Mucosa of rectum (tissue), 2 donors: ENCODE data around the gene LDHAL6B.

ENCODE experiments used
- H3K27ac ChIP-seq, 2 donors: one replicate each; pipeline ENCODE4 v1.7.0; 2013; ENCODE audit warnings: inconsistent platforms in 2 of 2, low read depth in 2 of 2, low read length in 2 of 2
- H3K27me3 ChIP-seq, 2 donors: one replicate each; pipeline ENCODE4 v1.7.0; 2013; ENCODE audit warnings: low read length in 2 of 2; ENCODE audit not compliant: control insufficient read depth in 2 of 2, insufficient read depth in 2 of 2
- H3K36me3 ChIP-seq, 2 donors: one replicate each; pipeline ENCODE4 v1.7.0; 2013; ENCODE audit warnings: low read length in 2 of 2; ENCODE audit not compliant: control insufficient read depth in 2 of 2, insufficient read depth in 2 of 2
- H3K4me1 ChIP-seq, 2 donors: one replicate each; pipeline ENCODE4 v1.7.0; 2013; ENCODE audit warnings: low read length in 2 of 2, mild to moderate bottlenecking in 1 of 2; ENCODE audit not compliant: control insufficient read depth in 2 of 2, insufficient read depth in 2 of 2
- H3K4me3 ChIP-seq, 2 donors: one replicate each; pipeline ENCODE4 v1.7.0; 2013; ENCODE audit warnings: low read length in 2 of 2
- H3K9ac ChIP-seq, 2 donors: one replicate each; pipeline ENCODE4 v1.7.0; 2013; ENCODE audit warnings: low read length in 2 of 2, low read depth in 1 of 2, mild to moderate bottlenecking in 1 of 2
- H3K9me3 ChIP-seq, 2 donors: one replicate each; pipeline ENCODE4 v1.7.0; 2013; ENCODE audit warnings: low read length in 2 of 2; ENCODE audit not compliant: control insufficient read depth in 2 of 2
- donor health status: healthy.
- donor health status: Normal muscosa, but diverticular disease.

LDHAL6B gene

DNA sequence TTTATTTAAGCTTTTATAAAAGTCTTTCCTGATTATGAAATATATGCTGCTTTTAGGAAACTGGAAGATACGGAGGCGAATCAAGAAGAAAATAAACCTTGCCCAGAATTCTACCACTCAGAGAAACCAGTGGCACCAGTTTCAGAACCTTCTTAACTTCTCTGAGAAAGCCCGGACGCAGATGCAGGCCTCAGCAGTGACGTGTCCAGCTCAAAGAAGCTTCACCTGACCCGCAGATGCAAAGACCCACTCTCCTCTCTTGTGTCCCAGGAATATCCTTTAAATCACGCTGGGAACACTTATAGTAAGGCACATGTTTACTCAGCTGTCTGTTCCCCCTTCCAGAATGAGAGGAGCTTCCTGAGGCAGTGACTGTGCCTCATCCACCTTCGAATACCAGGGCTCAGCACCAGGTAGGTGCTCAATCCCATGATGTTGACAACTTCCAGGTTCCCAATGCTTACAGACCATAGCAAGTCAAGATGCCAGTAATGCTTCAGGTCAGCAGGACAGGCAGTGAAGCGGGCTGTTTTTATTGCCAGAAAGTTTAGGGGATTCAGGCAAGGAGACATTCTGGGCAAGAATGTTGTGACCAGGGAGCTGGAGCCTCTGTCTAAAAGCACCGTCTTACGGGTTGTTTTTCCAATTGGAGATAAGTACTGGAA is 39.9 kb upstream of the LDHAL6B start:
- Histone ChIP-seq H3K27ac (no peak overlapping the region), H3K27me3 (no peaks in the 10 kb centered on the region)

DNA sequence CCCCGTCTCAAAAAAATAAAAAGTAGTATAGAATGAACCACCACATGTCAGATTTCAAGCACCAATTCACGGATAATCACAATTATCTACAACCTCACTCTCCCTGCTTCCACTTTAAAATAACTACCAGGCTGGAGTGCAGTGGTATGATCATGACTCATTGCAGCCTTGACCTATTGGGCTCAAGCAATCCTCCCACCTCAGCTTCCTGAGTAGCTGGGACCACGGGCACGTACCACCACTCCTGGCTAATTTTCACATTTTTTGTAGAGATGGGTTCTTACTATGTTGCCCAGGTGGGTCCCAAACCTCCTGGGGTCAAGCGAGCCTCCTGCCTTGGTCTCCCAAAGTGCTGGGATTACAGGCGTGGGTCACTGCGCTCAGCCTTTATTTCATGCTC is 38.1 kb upstream of the LDHAL6B start:
- Histone ChIP-seq H3K4me3 (no peak overlapping the region), H3K27ac (no peak overlapping the region), H3K4me1 (peaks cover 0 to 6% of the 10 kb centered on the region in 2 donors), H3K36me3 (peaks cover 24 to 37% of the 10 kb centered on the region in 2 donors), H3K9me3 (no peaks in the 10 kb centered on the region), H3K27me3 (no peaks in the 10 kb centered on the region), H3K9ac (no peak overlapping the region)

More for the DNA sequence above, 39.9 kb upstream of the LDHAL6B start:
- no peak overlapping the region for H3K4me3 ChIP-seq
- H3K36me3 ChIP-seq, result peaks cover 20 to 43% of the 10 kb centered on the region in 2 donors
- no peak overlapping the region for H3K9ac ChIP-seq
- no peaks in the 10 kb centered on the region for H3K9me3 ChIP-seq
- peaks cover 0 to 6% of the 10 kb centered on the region in 2 donors for H3K4me1 ChIP-seq

DNA sequence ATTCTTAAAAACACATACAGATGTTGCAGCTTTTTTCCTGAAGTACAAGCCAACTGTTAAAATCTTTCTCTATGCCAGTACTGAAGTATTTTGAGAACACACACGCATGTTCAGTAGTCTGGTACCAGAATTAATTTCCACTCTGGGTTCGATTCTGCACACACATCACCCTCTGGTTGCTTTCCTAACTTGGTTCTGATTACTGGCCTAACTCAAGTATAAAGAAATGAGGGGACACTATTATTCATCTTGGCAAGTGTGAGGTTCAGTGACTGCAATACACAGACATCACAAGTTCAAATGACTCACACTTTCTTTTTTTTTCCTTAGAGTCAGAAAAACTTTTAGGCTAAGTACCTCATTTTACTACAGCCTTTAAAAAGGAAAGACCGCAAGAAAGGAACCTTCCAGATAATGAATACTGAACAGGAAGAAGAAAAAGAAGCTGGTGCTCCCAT is 37.4 kb upstream of the LDHAL6B start:
- H3K27ac ChIP-seq, result peak overlapping the region in 1 of 2 donors; percentile 53
- H3K9me3 ChIP-seq, result no peaks in the 10 kb centered on the region
- no peak overlapping the region for H3K9ac ChIP-seq
- no peak overlapping the region for H3K4me3 ChIP-seq
- H3K4me1 ChIP-seq, result peaks cover 0 to 6% of the 10 kb centered on the region in 2 donors
- H3K36me3 ChIP-seq, result peaks cover 24 to 44% of the 10 kb centered on the region in 2 donors
- H3K27me3 ChIP-seq, result no peaks in the 10 kb centered on the region

DNA sequence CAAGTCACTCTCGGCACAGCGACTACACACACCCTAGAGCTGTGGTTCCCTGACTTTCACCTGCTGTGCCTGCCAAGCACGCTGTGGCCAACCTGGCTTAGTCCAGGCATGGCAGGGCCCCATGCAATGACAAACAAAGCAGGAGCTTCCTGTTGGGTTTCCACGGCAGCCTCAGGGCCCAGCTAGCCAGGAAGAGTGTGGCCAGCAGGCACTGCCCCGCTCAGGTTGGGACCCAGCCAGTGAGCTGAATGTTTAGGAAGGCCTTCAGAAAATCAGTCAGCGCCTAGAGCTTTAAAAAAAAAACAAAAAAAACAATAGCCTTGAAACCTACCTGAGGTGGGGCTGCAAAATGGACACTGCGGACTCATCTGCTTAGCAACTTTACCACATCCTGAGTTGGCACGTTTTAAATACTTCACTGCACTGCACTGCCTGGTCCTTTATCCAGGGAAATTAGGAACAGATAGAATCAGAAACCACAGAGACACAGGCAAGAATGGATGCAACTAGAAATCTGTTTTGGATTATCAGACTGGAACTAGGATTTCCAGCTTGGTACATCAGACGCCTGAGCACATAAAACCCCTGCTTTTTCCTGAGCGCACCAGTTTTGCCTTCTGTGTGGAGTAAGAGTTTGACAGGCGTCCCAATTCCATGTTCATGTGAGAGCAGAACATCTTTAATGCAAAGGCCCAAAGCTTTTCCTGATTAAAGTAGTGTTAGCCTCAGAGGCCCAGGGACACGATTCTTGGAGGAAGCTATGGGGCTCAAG is 36.2 kb upstream of the LDHAL6B start:
- Histone ChIP-seq H3K9ac (no peak overlapping the region), H3K4me3 (no peak overlapping the region), H3K27me3 (no peaks in the 10 kb centered on the region), H3K27ac (peak overlapping the region in 1 of 2 donors; percentile 53), H3K4me1 (peaks cover 5 to 10% of the 10 kb centered on the region in 2 donors), H3K36me3 (peaks cover 18 to 39% of the 10 kb centered on the region in 2 donors), H3K9me3 (no peaks in the 10 kb centered on the region)

DNA sequence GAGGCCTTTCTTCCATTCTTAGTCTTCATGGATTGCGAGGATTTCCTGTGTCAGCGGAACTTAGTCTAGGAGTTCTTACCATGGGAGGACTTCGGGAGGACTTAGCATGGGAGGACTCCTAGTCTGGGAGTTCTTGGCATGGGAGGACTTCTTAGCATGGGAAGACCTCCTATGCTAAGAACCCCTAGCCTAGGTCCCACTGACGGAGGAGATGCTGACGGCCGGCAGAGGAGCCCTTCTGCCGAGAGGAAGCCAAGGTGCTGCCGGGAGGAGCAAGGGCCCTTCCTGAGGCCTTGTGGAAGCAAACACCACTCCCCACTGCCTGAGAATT is 35.6 kb upstream of the LDHAL6B start:
- no peak overlapping the region for H3K9ac ChIP-seq
- no peak overlapping the region for H3K4me3 ChIP-seq
- peaks cover 18 to 37% of the 10 kb centered on the region in 2 donors for H3K36me3 ChIP-seq
- no peaks in the 10 kb centered on the region for H3K9me3 ChIP-seq
- no peaks in the 10 kb centered on the region for H3K27me3 ChIP-seq
- peaks cover 7 to 10% of the 10 kb centered on the region in 2 donors for H3K4me1 ChIP-seq
- H3K27ac ChIP-seq, result no peak overlapping the region

DNA sequence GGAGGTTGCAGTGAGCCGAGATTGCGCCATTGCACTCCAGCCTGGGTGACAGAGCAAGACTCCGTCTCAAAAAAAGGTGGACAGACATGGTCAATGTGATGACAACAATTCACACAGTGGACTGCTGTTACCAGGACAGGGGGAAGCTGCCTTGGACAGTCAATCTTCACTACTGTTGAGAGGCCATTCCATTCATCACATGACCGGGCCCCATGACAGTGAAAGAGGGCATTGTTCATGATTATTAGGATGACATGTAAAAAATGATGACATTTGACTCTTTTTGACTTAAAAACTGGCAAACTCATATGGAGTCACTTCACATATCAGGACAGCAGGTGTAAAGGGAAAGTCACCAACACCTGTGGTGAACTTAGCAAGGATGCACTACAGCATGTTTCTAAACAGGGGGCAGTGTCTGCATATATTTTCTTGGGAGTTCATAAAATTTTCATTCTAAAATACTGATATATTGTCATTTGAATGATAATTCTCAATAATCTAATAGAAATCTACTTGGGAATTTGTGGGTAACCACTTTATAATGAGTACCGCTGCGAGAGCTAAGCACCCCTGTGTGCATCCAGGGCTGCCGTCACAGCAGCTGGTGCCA is 34.2 kb upstream of the LDHAL6B start:
- H3K27ac ChIP-seq, result no peak overlapping the region
- peaks cover 7 to 10% of the 10 kb centered on the region in 2 donors for H3K4me1 ChIP-seq
- no peaks in the 10 kb centered on the region for H3K27me3 ChIP-seq
- peaks cover 18 to 31% of the 10 kb centered on the region in 2 donors for H3K36me3 ChIP-seq
- no peak overlapping the region for H3K9ac ChIP-seq
- no peak overlapping the region for H3K4me3 ChIP-seq
- no peaks in the 10 kb centered on the region for H3K9me3 ChIP-seq

DNA sequence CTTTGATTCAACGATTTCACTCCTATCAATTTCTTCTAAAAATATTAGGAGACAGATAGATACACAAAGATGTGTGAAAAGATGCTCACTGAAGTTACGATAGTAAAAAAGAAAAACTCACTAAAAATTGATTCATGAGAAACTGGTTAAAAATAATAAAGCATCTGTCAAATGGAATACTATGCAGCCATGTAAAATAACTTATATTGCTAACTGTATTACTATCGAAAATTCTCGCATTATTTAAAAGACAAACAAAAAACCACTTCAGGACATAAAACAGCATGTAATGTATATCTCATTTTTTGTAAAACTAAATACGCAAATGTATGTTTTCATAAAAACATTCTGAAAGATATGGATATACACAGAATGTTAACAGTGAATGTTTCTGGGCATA is 33.4 kb upstream of the LDHAL6B start:
- Histone ChIP-seq H3K27ac (no peak overlapping the region), H3K36me3 (peaks cover 25 to 35% of the 10 kb centered on the region in 2 donors), H3K9ac (no peak overlapping the region), H3K4me3 (no peak overlapping the region), H3K9me3 (no peaks in the 10 kb centered on the region), H3K27me3 (no peaks in the 10 kb centered on the region), H3K4me1 (peaks cover 7 to 10% of the 10 kb centered on the region in 2 donors)

DNA sequence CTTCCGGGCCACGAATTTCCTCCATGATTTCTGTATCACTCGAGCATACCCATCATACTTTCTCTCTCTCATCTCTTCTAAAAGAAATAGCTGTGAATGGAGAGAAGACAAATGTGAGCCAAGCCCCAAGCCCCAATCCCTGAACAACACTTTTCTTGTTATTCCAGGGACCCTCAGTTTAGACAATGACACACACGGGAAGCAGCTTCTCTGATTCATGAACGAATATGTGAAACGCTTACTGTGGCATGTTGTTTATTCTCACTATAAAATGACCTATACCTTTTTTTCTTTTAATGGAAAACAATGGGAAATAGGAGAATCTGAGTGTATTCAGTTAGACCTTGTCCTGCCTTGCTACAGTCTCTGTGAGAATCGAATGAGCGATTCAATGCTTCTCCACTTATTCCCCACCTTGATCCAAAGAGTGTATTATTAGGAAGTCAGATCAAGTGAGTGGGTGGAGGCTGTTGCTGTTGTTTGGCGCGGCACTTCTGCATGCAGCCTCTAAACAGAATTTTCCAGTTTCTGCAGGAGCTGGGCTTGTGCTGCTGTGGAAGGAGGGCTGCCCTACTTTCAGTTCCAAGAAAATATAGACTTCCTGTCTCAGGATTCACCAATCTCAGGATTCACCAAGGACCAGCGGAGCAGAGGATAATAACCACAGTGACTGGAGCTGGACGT is 32.4 kb upstream of the LDHAL6B start:
- no peak overlapping the region for H3K4me3 ChIP-seq
- H3K9ac ChIP-seq, result no peak overlapping the region
- H3K4me1 ChIP-seq, result peaks cover 7 to 10% of the 10 kb centered on the region in 2 donors
- peaks cover 35 to 40% of the 10 kb centered on the region in 2 donors for H3K36me3 ChIP-seq
- no peaks in the 10 kb centered on the region for H3K27me3 ChIP-seq
- H3K9me3 ChIP-seq, result no peaks in the 10 kb centered on the region
- H3K27ac ChIP-seq, result peak overlapping the region; percentile 8 to 18

DNA sequence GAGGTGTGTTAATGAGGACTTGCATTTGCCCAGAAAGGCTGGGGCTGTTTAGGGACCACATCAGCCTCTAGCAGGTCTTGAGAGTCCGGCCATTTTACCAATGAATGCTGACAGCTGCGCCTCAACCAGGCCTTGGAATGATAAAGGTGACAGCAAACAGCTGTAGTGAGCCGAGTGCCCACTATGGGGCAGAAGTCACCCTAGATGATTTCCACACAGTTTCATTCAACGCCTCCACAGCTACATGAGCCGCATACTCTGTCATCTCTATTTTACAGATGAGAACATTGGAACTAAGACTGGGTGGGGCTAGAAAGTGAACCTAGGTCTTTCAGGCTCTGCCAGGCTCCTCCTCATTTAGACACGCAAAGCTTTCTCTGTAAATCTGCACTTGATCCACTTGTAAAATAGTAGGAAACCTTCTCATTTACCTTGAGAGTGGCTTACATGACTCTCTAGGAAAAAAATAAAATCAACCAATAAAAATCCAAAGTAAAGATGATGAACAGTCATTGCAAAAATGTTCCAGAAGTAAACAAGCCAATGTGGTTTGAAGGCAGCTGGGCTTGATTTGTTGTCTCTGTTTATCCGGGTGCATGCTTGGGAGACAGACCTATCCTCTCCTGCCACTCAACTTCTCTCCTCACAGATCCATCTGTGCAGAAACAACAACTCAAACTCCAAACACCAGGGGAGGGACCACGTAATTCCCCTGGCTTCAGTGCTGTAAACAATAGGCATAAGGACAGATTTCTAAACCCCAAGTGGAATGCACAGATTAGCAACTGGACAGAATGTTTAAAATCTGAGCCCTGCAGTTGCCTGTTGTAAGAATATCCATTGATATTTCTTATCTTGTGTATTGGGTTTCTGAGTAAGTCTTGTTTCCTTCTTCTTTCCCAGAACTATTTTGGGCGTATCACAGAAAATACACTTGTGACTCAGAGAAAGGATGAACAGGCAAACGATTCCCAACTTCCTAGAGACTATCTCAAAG is 31.5 kb upstream of the LDHAL6B start:
- Histone ChIP-seq H3K27me3 (no peaks in the 10 kb centered on the region), H3K4me1 (peaks cover 5 to 7% of the 10 kb centered on the region in 2 donors), H3K9ac (peak overlapping the region in 1 of 2 donors; percentile 15), H3K9me3 (no peaks in the 10 kb centered on the region), H3K36me3 (peaks cover 38 to 47% of the 10 kb centered on the region in 2 donors), H3K27ac (peak overlapping the region; percentile 8 to 20), H3K4me3 (peak overlapping the region in 1 of 2 donors; percentile 15)
